Gastroesophageal sphincter (tissue), 3 donors: ENCODE measurements around the gene BRMS1.

Experiments
- CTCF ChIP-seq, 4 experiments: fragments of 200-600 bp in 2 of 4; fragments of 450-650 bp in 2 of 4; sonication (generic) in 1 of 4; IDR thresholded peaks; one replicate each; pipeline ENCODE4 v1.5.1; 2017 to 2019; ENCODE audit warnings: antibody characterized with exemption in 4 of 4, mild to moderate bottlenecking in 2 of 4, moderate library complexity in 2 of 4
- POLR2AphosphoS5 ChIP-seq: sonication (generic); formaldehyde crosslinking; IDR thresholded peaks from one replicate; pipeline ENCODE4 v1.6.1; 2017; ENCODE audit warnings: antibody characterized with exemption

- TF ChIP-seq POLR2AphosphoS5 (no peak), CTCF (IDR thresholded peaks at IDR 0.05) (no peak)
Observed at GRCh38 chr11:66339686-66340483, 5.0 kb downstream of the BRMS1 start.
